K562 (cell line): ENCODE measurements around the gene AJM1. TPM values are rescaled to one million over a fixed set of nuclear protein-coding genes. Genes with fewer than 3 reads are reported as not detected.

Source experiments
- AFF1 ChIP-seq, 2 experiments: fragments of 450-650 bp; IDR thresholded peaks; 2 replicates each; pipeline ENCODE4 v1.6.1; 2018; ENCODE audit warnings: mild to moderate bottlenecking in 2 of 2, low read depth in 1 of 2; ENCODE audit not compliant: partially characterized antibody in 2 of 2
- AFF4 ChIP-seq: sonication (generic); formaldehyde crosslinking; IDR thresholded peaks from 2 replicates; pipeline ENCODE4 v1.8.0; 2023; ENCODE audit warnings: mild to moderate bottlenecking, missing genetic modification reagents
- BRD4 ChIP-seq: fragments of 200-600 bp; sonication (generic); IDR thresholded peaks from 2 replicates; pipeline ENCODE4 v1.6.1; 2017; ENCODE audit warnings: inconsistent platforms
- C11orf30 ChIP-seq: fragments of 450-650 bp; IDR thresholded peaks from 2 replicates; pipeline ENCODE4 v1.6.1; 2016; ENCODE audit warnings: low read depth, mild to moderate bottlenecking
- E2F5 ChIP-seq: sonication (generic); formaldehyde crosslinking; IDR thresholded peaks from 2 replicates; pipeline ENCODE4 v1.8.0; 2022; ENCODE audit warnings: mild to moderate bottlenecking, missing genetic modification reagents
- ETV6 ChIP-seq, 3 experiments: fragments of 150-350 bp in 1 of 3; sonication (generic) in 1 of 3; formaldehyde crosslinking in 1 of 3; IDR thresholded peaks; 2 replicates each; pipeline versions ENCODE4 v1.6.1 to v1.8.0; 2014 to 2022; ENCODE audit warnings: borderline replicate concordance in 2 of 3, low read depth in 2 of 3, antibody characterized with exemption in 1 of 3, low read length in 1 of 3, mild to moderate bottlenecking in 1 of 3, missing genetic modification reagents in 1 of 3
- HNRNPH1 ChIP-seq: fragments of 200-400 bp; formaldehyde crosslinking; optimal IDR thresholded peaks from 2 replicates; pipeline ENCODE3; 2017; ENCODE audit warnings: low read depth, mild to moderate bottlenecking, low read length, moderate library complexity
- JUNB ChIP-seq: fragments of 450-650 bp; formaldehyde crosslinking; conservative IDR thresholded peaks from 2 replicates; pipeline ENCODE4 v1.4.0; 2020; ENCODE audit warnings: mild to moderate bottlenecking
- NELFE ChIP-seq: IDR thresholded peaks from 2 replicates; pipeline ENCODE4 v1.6.1; 2011; ENCODE audit warnings: mild to moderate bottlenecking; ENCODE audit not compliant: insufficient read depth, insufficient read length
- NFE2 ChIP-seq: IDR thresholded peaks from 2 replicates; pipeline ENCODE4 v1.6.1; 2014; ENCODE audit warnings: antibody characterized with exemption, low read depth
- PTBP1 ChIP-seq: fragments of 200-400 bp; formaldehyde crosslinking; IDR thresholded peaks from 2 replicates; pipeline ENCODE4 v1.6.1; 2017; ENCODE audit warnings: low read depth, low read length
- RBBP5 ChIP-seq: fragments of 200-600 bp; sonication (generic); IDR thresholded peaks from 2 replicates; pipeline ENCODE4 v1.6.1; 2012; ENCODE audit warnings: borderline replicate concordance, mild to moderate bottlenecking, low read length, control low read depth, inconsistent platforms; ENCODE audit not compliant: insufficient read depth, poor library complexity, severe bottlenecking
- RBM14 ChIP-seq: fragments of 200-400 bp; formaldehyde crosslinking; IDR thresholded peaks from 2 replicates; pipeline ENCODE4 v1.6.1; 2018; ENCODE audit warnings: low read depth, mild to moderate bottlenecking, low read length, moderate library complexity, borderline replicate concordance; ENCODE audit not compliant: insufficient read depth
- SAFB ChIP-seq: fragments of 200-400 bp; formaldehyde crosslinking; IDR thresholded peaks from 2 replicates; pipeline ENCODE4 v1.6.1; 2017; ENCODE audit warnings: low read depth, low read length, borderline replicate concordance
- SPI1 ChIP-seq: IDR thresholded peaks from 2 replicates; pipeline ENCODE4 v1.6.1; 2011; ENCODE audit warnings: low read depth, low read length, control low read depth, borderline replicate concordance
- SREBF1 ChIP-seq: fragments of 150-350 bp; IDR thresholded peaks from 2 replicates; pipeline ENCODE4 v1.6.1; 2014; ENCODE audit warnings: antibody characterized with exemption, low read depth, low read length, borderline replicate concordance
- ZNF143 ChIP-seq: sonication (generic); formaldehyde crosslinking; IDR thresholded peaks from 2 replicates; pipeline ENCODE4 v1.9.0; 2022; ENCODE audit warnings: mild to moderate bottlenecking, missing genetic modification reagents
- ZNF347 ChIP-seq: fragments of 450-650 bp; formaldehyde crosslinking; IDR thresholded peaks from 2 replicates; pipeline ENCODE4 v1.4.0; 2020; ENCODE audit warnings: low read depth, mild to moderate bottlenecking, moderate library complexity
- ZNF668 ChIP-seq: fragments of 250-450 bp; sonication (Bioruptor Pico); IDR thresholded peaks from 2 replicates; pipeline ENCODE4 v1.8.0; 2022; ENCODE audit warnings: mild to moderate bottlenecking, inconsistent platforms
- polyA plus RNA-seq, 8 experiments: library from polyadenylated mRNA; depleted of rRNA in 4 of 8; stranded (reverse) in 5 of 8; unstranded in 3 of 8; fragments of >200 nt; fragmentation: Nextera tagmentation in 2 of 8; fragmentation: Illumina TruSeq in 1 of 8; extraction: Ambion mirVana in 2 of 8; extraction: Trizol in 1 of 8; gene quantifications; 2 replicates each; pipeline versions ENCODE4 v1.2.1 to v1.2.3, GENCODE V29; 2011 to 2014; ENCODE audit warnings: inconsistent platforms in 1 of 8, missing spikeins in 1 of 8
- total RNA-seq, 7 experiments: library from RNA; depleted of rRNA in 6 of 7; stranded (reverse); fragments of >200 nt in 6 of 7; fragmentation: Illumina TruSeq in 2 of 7; extraction: Trizol in 2 of 7; gene quantifications; 2 replicates each; pipeline versions ENCODE4 v1.2.1 to v1.2.3, GENCODE V29; 2011 to 2021; ENCODE audit warnings: low replicate concordance in 1 of 7

AJM1 gene
- total and polyA plus RNA-seq, 9 of the 15 experiments (the other 6 are each of a cell fraction or from before 2014, with no cell fraction given): 0.01 to 3.7 (median 0.65) TPM; not detected in 1

- TF ChIP-seq SPI1 (no peak), C11orf30 (no peak), ZNF668 (CRISPR knock-in tag) (no peak), RBBP5 (peak; percentile 63), JUNB (CRISPR knock-in tag) (no peak), AFF4 (CRISPR knock-in tag) (no peak; the same call in 1 of the 2 replicates), HNRNPH1 (no peak), NELFE (no peak), ETV6 (IDR thresholded peaks at IDR 0.05; ENCODE audit: borderline replicate concordance in 1 of 2, low read depth in 2 of 2, low read length in 1 of 2) (no peak), ETV6 (CRISPR knock-in tag; IDR thresholded peaks at IDR 0.05; ENCODE audit: borderline replicate concordance) (0 out of 2 replicates have a peak, but pooled peaks have one; percentile 44), PTBP1 (no peak), RBM14 (no peak), SAFB (0 out of 2 replicates have a peak, but pooled peaks have one; percentile 45), ZNF143 (no peak), AFF1 (IDR thresholded peaks at IDR 0.05; ENCODE audit: low read depth in 1 of 2, partially characterized antibody in 2 of 2) (no peak), SREBF1 (no peak), E2F5 (CRISPR knock-in tag) (peak; percentile 91; the same call in 1 of the 2 replicates), ZNF347 (CRISPR knock-in tag) (no peak), NFE2 (no peak), BRD4 (no peak)
These were observed 5.6 kb downstream of the AJM1 start (continued) for GRCh38 chr9:136847826-136848392.
